GM19035 (cell line): ENCODE measurements around the gene RACGAP1.

Experiments used
- ATAC-seq: cut with Tn5 transposase; IDR thresholded peaks from one replicate; pipeline ENCODE4 v1.9.1; 2021; ENCODE audit not compliant: unreplicated experiment

Gene RACGAP1

GRCh38 chr12:50056639-50056976, 31.3 kb upstream of the RACGAP1 start:
- ATAC-seq: no peak

- no peak for ATAC-seq
Observed at GRCh38 chr12:50055831-50056638, 30.7 kb upstream of the RACGAP1 start.

- ATAC-seq: no peak
Observed at GRCh38 chr12:50053583-50053982, 28.3 kb upstream of the RACGAP1 start.

- no peak for ATAC-seq
Observed at GRCh38 chr12:50052964-50053363, 27.7 kb upstream of the RACGAP1 start.

- no peak for ATAC-seq
Observed at GRCh38 chr12:50052544-50052943, 27.2 kb upstream of the RACGAP1 start.

GRCh38 chr12:50051101-50051806, 26.0 kb upstream of the RACGAP1 start:
- no peak for ATAC-seq

GRCh38 chr12:50050410-50051098, 25.3 kb upstream of the RACGAP1 start:
- ATAC-seq: no peak

- no peak for ATAC-seq
Observed at GRCh38 chr12:50050119-50050385, 24.8 kb upstream of the RACGAP1 start.

GRCh38 chr12:50049254-50050118, 24.2 kb upstream of the RACGAP1 start:
- no peak for ATAC-seq

- ATAC-seq: no peak
Observed at GRCh38 chr12:50047693-50048250, 22.5 kb upstream of the RACGAP1 start.

GRCh38 chr12:50043854-50044253, 18.6 kb upstream of the RACGAP1 start:
- no peak for ATAC-seq

- ATAC-seq: no peak
Observed at GRCh38 chr12:50043308-50043707, 18.0 kb upstream of the RACGAP1 start.

- no peak for ATAC-seq
Observed at GRCh38 chr12:50042693-50043092, 17.4 kb upstream of the RACGAP1 start.

- ATAC-seq: no peak
Observed at GRCh38 chr12:50041962-50042361, 16.7 kb upstream of the RACGAP1 start.

GRCh38 chr12:50041062-50041860, 16.0 kb upstream of the RACGAP1 start:
- ATAC-seq: no peak

GRCh38 chr12:50040657-50041056, 15.4 kb upstream of the RACGAP1 start:
- no peak for ATAC-seq

- no peak for ATAC-seq
Observed at GRCh38 chr12:50039151-50039835, 14.0 kb upstream of the RACGAP1 start.

- no peak for ATAC-seq
Observed at GRCh38 chr12:50038336-50038735, 13.0 kb upstream of the RACGAP1 start.

- ATAC-seq: no peak
Observed at GRCh38 chr12:50032854-50033581, 7.7 kb upstream of the RACGAP1 start.
